GM21528 (cell line): Measurements from ENCODE around the gene PDIA5.
A peak's percentile ranks its signal among the peaks of the same experiment; 100 is the strongest.

Source experiments
- ATAC-seq: cut with Tn5 transposase; IDR thresholded peaks from one replicate; pipeline ENCODE4 v1.9.1; 2021; ENCODE audit warnings: mild to moderate bottlenecking, moderate library complexity; ENCODE audit not compliant: unreplicated experiment, low FRiP score

The PDIA5 gene

GRCh38 chr3:123089611-123090331, 22.9 kb downstream of the PDIA5 start:
- ATAC-seq, result no peak

GRCh38 chr3:123090728-123091531, 24.1 kb downstream of the PDIA5 start:
- ATAC-seq, result no peak

- ATAC-seq, result no peak
Observed at GRCh38 chr3:123092243-123092642, 25.4 kb downstream of the PDIA5 start.

- ATAC-seq, result no peak
Observed at GRCh38 chr3:123093696-123094095, 26.9 kb downstream of the PDIA5 start.

GRCh38 chr3:123094516-123095313, 27.9 kb downstream of the PDIA5 start:
- no peak for ATAC-seq

- ATAC-seq, result no peak
Observed at GRCh38 chr3:123096126-123096525, 29.3 kb downstream of the PDIA5 start.

- ATAC-seq, result no peak
Observed at GRCh38 chr3:123096731-123097130, 29.9 kb downstream of the PDIA5 start.

GRCh38 chr3:123098426-123099330, 31.9 kb downstream of the PDIA5 start:
- ATAC-seq, result no peak

- ATAC-seq, result no peak
Observed at GRCh38 chr3:123099331-123100192, 32.7 kb downstream of the PDIA5 start.

GRCh38 chr3:123100193-123100776, 33.5 kb downstream of the PDIA5 start:
- no peak for ATAC-seq

GRCh38 chr3:123102249-123102648, 35.4 kb downstream of the PDIA5 start:
- no peak for ATAC-seq

GRCh38 chr3:123102826-123103225, 36.0 kb downstream of the PDIA5 start:
- ATAC-seq, result no peak

- no peak for ATAC-seq
Observed at GRCh38 chr3:123104550-123104949, 37.7 kb downstream of the PDIA5 start.

GRCh38 chr3:123105201-123106189, 38.7 kb downstream of the PDIA5 start:
- ATAC-seq, result peak; percentile 48

GRCh38 chr3:123110282-123110975, 43.6 kb downstream of the PDIA5 start:
- no peak for ATAC-seq

GRCh38 chr3:123110976-123111615, 44.3 kb downstream of the PDIA5 start:
- no peak for ATAC-seq

- ATAC-seq, result no peak
Observed at GRCh38 chr3:123111640-123112039, 44.8 kb downstream of the PDIA5 start.
